PC-3 (cell line): ENCODE results near the gene SSU72.

ENCODE experiments used
- CTCF ChIP-seq: fragments of 300-600 bp; sonication (generic); conservative IDR thresholded peaks from 2 replicates; pipeline ENCODE4 v1.5.1; 2017; ENCODE audit warnings: antibody characterized with exemption, low read depth, mild to moderate bottlenecking, low read length
- EZH2 ChIP-seq: fragments of 300-600 bp; sonication (generic); IDR thresholded peaks from one replicate; pipeline ENCODE4 v1.6.1; 2017; ENCODE audit warnings: antibody characterized with exemption, mild to moderate bottlenecking, low read length; ENCODE audit not compliant: unreplicated experiment
- EZH2phosphoT487 ChIP-seq: fragments of 300-600 bp; sonication (generic); IDR thresholded peaks from 2 replicates; pipeline ENCODE4 v1.6.1; 2018; ENCODE audit warnings: mild to moderate bottlenecking, antibody characterized with exemption, low read length, borderline replicate concordance

GRCh38 chr1:1521331-1521730, 53.3 kb downstream of the SSU72 start:
- TF ChIP-seq CTCF (no peak), EZH2phosphoT487 (no peak), EZH2 (no peak)
